HCT116 (cell line): ENCODE measurements around the gene SLC25A48. TPM values are rescaled to one million over a fixed set of nuclear protein-coding genes. Genes with fewer than 3 reads are reported as not detected.

Source experiments
- ATAC-seq: fragments of 200-7000 bp; cut with Tn5 transposase; 2 replicates; pipeline ENCODE4 v1.9.1; 2020; ENCODE audit warnings: mild to moderate bottlenecking, moderate library complexity
- BruUV-seq: library from RNA; stranded (reverse); fragments of 400-500 nt; replicated peaks from 2 replicates; lab custom pipeline; 2021; lab: Mats Ljungman, UMichigan
- CTCF ChIA-PET: fragments of 300-600 bp; sonication (Branson Sonifier 250); formaldehyde crosslinking; loops from one replicate; lab custom pipeline; 2021; ENCODE audit warnings: antibody characterized with exemption; lab: Charles Lee
- POLR2A ChIA-PET: fragments of 300-600, 350-600 bp; sonication (Branson Sonifier 250); formaldehyde crosslinking; loops from one replicate; lab custom pipeline; 2021; ENCODE audit warnings: antibody characterized with exemption; lab: Charles Lee
- RAD21 ChIA-PET, 2 experiments: fragments of 300-600 bp; sonication (Branson Sonifier 250); formaldehyde crosslinking; loops; one replicate each; lab custom pipeline; 2023; ENCODE audit warnings: low total read pairs in 2 of 2; ENCODE audit not compliant: uncharacterized antibody in 2 of 2, unreplicated experiment in 2 of 2, low non-redundant PET in 1 of 2; lab: Charles Lee
- DNase-seq: peaks from one replicate; pipeline ENCODE4 v3.0.0-alpha.2; 2010; ENCODE audit warnings: low read depth, low spot score
- H2AFZ ChIP-seq: fragments of 200-600 bp; shearing (Covaris generic), sonication (generic); 2 replicates; pipeline ENCODE4 v1.6.1; 2017; ENCODE audit warnings: low read depth, mixed run types, mixed read lengths, antibody characterized with exemption, low read length; ENCODE audit not compliant: poor library complexity, severe bottlenecking
- H3K27ac ChIP-seq: 2 replicates; pipeline ENCODE4 v1.5.1; 2012; ENCODE audit warnings: low read depth, low read length
- H3K27me3 ChIP-seq: fragments of 200-600 bp; sonication (generic); 2 replicates; pipeline ENCODE4 v1.6.1; 2016; ENCODE audit warnings: mixed run types, low read length, mixed read lengths; ENCODE audit not compliant: insufficient read depth
- H3K36me3 ChIP-seq, 2 experiments: fragments of 200-500 bp in 1 of 2; fragments of 200-600 bp in 1 of 2; sonication (Bioruptor generic) in 1 of 2; sonication (generic) in 1 of 2; 2 replicates each; pipeline versions ENCODE4 v1.5.1 to v1.6.1; 2014 to 2016; ENCODE audit warnings: low read length in 2 of 2, inconsistent platforms in 1 of 2, mixed read lengths in 1 of 2, mixed run types in 1 of 2; ENCODE audit not compliant: insufficient read depth in 2 of 2, control insufficient read depth in 1 of 2
- H3K4me1 ChIP-seq, 2 experiments: fragments of 200-600 bp in 1 of 2; sonication (generic) in 1 of 2; 2 replicates each; pipeline versions ENCODE4 v1.5.1 to v1.6.1; 2012 to 2017; ENCODE audit warnings: low read length in 2 of 2, inconsistent platforms in 1 of 2, mild to moderate bottlenecking in 1 of 2, mixed read lengths in 1 of 2, mixed run types in 1 of 2, moderate library complexity in 1 of 2; ENCODE audit not compliant: insufficient read depth in 2 of 2, control insufficient read depth in 1 of 2
- H3K4me2 ChIP-seq: fragments of 200-600 bp; sonication (generic); 2 replicates; pipeline ENCODE4 v1.6.1; 2017; ENCODE audit warnings: mixed run types, low read length, mixed read lengths
- H3K4me3 ChIP-seq, 2 experiments: fragments of 200-600 bp in 1 of 2; sonication (generic) in 1 of 2; replicated peaks in 1 of 2; 2 replicates each; pipeline ENCODE4 v1.5.1; 2011 to 2016; ENCODE audit warnings: low read length in 2 of 2, control low read depth in 1 of 2, low read depth in 1 of 2, mild to moderate bottlenecking in 1 of 2, mixed read lengths in 1 of 2, mixed run types in 1 of 2
- H3K79me2 ChIP-seq: fragments of 200-600 bp; sonication (generic); 2 replicates; pipeline ENCODE4 v1.6.1; 2017; ENCODE audit warnings: mild to moderate bottlenecking, mixed run types, low read length, moderate library complexity, mixed read lengths; ENCODE audit not compliant: insufficient read depth
- H3K9ac ChIP-seq: fragments of 200-600 bp; sonication (generic); 2 replicates; pipeline ENCODE4 v1.6.1; 2016; ENCODE audit warnings: low read length, mixed read lengths
- H3K9me2 ChIP-seq: fragments of 200-600 bp; sonication (generic), shearing (Covaris generic); 2 replicates; pipeline ENCODE4 v1.6.1; 2017; ENCODE audit warnings: mixed run types, mild to moderate bottlenecking, moderate library complexity; ENCODE audit not compliant: insufficient read depth
- H3K9me3 ChIP-seq, 2 experiments: fragments of 200-500 bp in 1 of 2; fragments of 200-600 bp in 1 of 2; sonication (Bioruptor generic) in 1 of 2; sonication (generic) in 1 of 2; 2 replicates each; pipeline ENCODE4 v1.6.1; 2014 to 2017; ENCODE audit warnings: low read length in 2 of 2, mixed read lengths in 2 of 2, inconsistent platforms in 1 of 2, low read depth in 1 of 2, mild to moderate bottlenecking in 1 of 2, mixed run types in 1 of 2, moderate library complexity in 1 of 2; ENCODE audit not compliant: control insufficient read depth in 1 of 2, insufficient read depth in 1 of 2
- H4K20me1 ChIP-seq: fragments of 200-600 bp; sonication (generic), shearing (Covaris generic); 2 replicates; pipeline ENCODE4 v1.6.1; 2017; ENCODE audit warnings: mixed run types, mild to moderate bottlenecking, moderate library complexity; ENCODE audit not compliant: insufficient read depth
- ATF3 ChIP-seq: IDR thresholded peaks from 2 replicates; pipeline ENCODE4 v1.6.1; 2012
- CBX3 ChIP-seq: IDR thresholded peaks from 2 replicates; pipeline ENCODE4 v1.6.1; 2012; ENCODE audit warnings: low read depth
- CEBPB ChIP-seq: IDR thresholded peaks from 2 replicates; pipeline ENCODE4 v1.6.1; 2012; ENCODE audit warnings: low read depth
- MAX ChIP-seq: IDR thresholded peaks from 2 replicates; pipeline ENCODE4 v1.6.1; 2012
- TCF7L2 ChIP-seq: IDR thresholded peaks from 2 replicates; pipeline ENCODE4 v1.7.0; 2011; ENCODE audit warnings: borderline replicate concordance, inconsistent platforms; ENCODE audit not compliant: insufficient read depth, insufficient read length; ENCODE audit errors: extremely low read depth
- ZBTB33 ChIP-seq: IDR thresholded peaks from 2 replicates; pipeline ENCODE4 v1.6.1; 2011; ENCODE audit warnings: mild to moderate bottlenecking, low read length, moderate library complexity; ENCODE audit not compliant: insufficient replicate concordance; ENCODE audit errors: extremely low read depth
- ZFX ChIP-seq: fragments of 450-650 bp; IDR thresholded peaks from 2 replicates; pipeline ENCODE4 v1.6.1; 2017
- intact Hi-C: fragments of 100-400 bp; cut with micrococcal nuclease; formaldehyde crosslinking; loops from 2 replicates; pipeline ENCODE4 v1.10.0; 2022
- total RNA-seq: library from RNA; stranded (reverse); gene quantifications from one replicate; pipeline ENCODE4 v1.2.1, GENCODE V29; 2021; ENCODE audit not compliant: unreplicated experiment

Gene SLC25A48
- total RNA-seq, 1 experiment from 2014 or later = 2.8 TPM

GRCh38 chr5:135871268-135871915 lies 36.9 kb downstream of the SLC25A48 start (continued):
- TF ChIP-seq ZBTB33 (no peak), TCF7L2 (no peak), MAX (no peak), CEBPB (no peak), CBX3 (no peak), ZFX (no peak)

GRCh38 chr5:135873831-135874230 lies 39.4 kb downstream of the SLC25A48 start:
- DNase-seq (no peak), ATAC-seq (no peak)
- intact Hi-C loops = no loop called here
- H3K9me3 ChIP-seq = no peaks in the 10 kb centered on the region
- no peaks in the 10 kb centered on the region for H3K36me3 ChIP-seq
- BruUV-seq = no TSS peak
- TF ChIP-seq ATF3 = no peak
- no peak overlapping the region for H3K4me2 ChIP-seq
- H3K9me2 ChIP-seq = no peaks in the 10 kb centered on the region
- H3K4me1 ChIP-seq = no peaks in the 10 kb centered on the region
- ChIA-PET RAD21 (no interaction called here), CTCF (interaction anchor here (1.2 kb wide), 1 partner anchor 308 kb away, joined by 3 read pairs; no protein-coding TSS in a partner anchor), POLR2A (no interaction called here)
- no peak overlapping the region for H2AFZ ChIP-seq
- H3K27me3 ChIP-seq = no peaks in the 10 kb centered on the region
- H4K20me1 ChIP-seq = no peaks in the 10 kb centered on the region
- H3K27ac ChIP-seq = no peak overlapping the region
- H3K9ac ChIP-seq = no peak overlapping the region
- no peaks in the 10 kb centered on the region for H3K79me2 ChIP-seq
- H3K4me3 ChIP-seq = no peak overlapping the region
